GM12872 (cell line): ENCODE results near the gene COBL.

Experiments used
- TF ChIP-seq, protein P1 (sequence below): IDR thresholded peaks from 3 replicates; pipeline ENCODE4 v1.5.1; 2011; ENCODE audit warnings: low read depth, mild to moderate bottlenecking, low read length, moderate library complexity; ENCODE audit not compliant: insufficient read depth

COBL gene

DNA sequence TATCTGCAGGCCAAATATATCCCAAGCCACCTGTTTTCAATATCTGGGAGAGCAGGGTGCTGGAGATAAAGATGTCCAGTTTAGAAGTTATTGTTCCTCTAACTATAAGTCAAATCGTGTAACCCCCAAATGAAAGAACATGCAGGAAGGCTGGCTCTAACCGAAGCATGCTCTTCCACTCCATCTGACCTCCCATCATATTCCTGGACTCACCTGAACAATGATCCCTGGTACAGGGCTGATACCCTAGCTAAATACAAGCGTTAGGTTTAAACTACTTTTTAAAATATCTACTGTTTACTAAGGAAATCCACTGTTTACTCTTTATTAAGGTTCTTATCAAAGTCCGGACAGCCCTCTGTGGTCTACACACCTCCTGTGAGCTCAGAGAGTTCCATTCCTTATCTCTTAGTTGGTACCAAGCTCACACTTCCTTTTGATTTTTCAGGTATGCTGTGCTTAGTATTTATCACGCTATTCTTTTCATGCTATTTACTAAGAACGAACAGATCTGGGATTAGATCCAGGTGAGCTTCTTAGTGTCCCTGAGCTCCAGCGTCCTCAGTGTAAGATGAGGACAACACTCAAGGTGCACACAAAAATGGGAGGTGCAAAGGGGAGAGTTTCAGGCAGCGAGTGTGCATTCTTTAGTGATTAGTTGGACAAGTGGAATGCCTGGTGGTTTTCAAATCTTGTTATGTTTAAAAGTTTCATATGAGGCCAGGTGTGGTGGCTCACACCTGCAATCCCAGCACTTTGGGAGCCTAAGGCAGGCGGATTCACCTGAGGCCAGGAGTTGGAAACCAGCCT is 23.6 kb upstream of the COBL start:
- TF ChIP-seq, protein P1, sequence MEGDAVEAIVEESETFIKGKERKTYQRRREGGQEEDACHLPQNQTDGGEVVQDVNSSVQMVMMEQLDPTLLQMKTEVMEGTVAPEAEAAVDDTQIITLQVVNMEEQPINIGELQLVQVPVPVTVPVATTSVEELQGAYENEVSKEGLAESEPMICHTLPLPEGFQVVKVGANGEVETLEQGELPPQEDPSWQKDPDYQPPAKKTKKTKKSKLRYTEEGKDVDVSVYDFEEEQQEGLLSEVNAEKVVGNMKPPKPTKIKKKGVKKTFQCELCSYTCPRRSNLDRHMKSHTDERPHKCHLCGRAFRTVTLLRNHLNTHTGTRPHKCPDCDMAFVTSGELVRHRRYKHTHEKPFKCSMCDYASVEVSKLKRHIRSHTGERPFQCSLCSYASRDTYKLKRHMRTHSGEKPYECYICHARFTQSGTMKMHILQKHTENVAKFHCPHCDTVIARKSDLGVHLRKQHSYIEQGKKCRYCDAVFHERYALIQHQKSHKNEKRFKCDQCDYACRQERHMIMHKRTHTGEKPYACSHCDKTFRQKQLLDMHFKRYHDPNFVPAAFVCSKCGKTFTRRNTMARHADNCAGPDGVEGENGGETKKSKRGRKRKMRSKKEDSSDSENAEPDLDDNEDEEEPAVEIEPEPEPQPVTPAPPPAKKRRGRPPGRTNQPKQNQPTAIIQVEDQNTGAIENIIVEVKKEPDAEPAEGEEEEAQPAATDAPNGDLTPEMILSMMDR = no peak

GRCh38 chr7:51335057-51335456 is 18.4 kb upstream of the COBL start:
- TF ChIP-seq, protein P1 = no peak

DNA sequence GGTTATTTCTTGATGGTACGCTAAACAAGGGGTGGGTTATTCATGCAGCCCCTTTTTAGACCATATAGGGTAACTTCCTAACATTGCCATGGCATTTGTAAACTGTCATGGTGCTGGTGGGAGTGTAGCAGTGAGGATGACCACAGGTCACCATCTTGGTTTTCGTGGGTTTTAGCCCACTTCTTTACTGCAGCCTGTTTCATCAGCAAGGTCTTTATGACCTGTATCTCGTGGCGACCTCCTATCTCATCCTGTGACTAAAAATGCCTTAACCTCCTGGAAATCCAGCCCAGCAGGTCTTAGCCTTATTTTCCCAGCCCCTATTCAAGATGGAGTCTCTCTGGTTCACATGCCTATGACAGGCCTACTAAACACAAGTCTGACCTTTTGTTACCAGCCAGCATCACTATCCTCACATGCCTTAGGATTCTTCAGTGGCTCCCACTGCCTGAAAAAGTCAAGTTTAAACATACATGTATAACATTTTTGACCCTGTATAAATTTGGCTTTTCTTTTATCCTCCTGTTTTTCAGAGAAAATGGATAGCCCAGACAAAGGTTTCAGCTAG is 13.2 kb upstream of the COBL start:
- TF ChIP-seq, protein P1 = no peak

DNA sequence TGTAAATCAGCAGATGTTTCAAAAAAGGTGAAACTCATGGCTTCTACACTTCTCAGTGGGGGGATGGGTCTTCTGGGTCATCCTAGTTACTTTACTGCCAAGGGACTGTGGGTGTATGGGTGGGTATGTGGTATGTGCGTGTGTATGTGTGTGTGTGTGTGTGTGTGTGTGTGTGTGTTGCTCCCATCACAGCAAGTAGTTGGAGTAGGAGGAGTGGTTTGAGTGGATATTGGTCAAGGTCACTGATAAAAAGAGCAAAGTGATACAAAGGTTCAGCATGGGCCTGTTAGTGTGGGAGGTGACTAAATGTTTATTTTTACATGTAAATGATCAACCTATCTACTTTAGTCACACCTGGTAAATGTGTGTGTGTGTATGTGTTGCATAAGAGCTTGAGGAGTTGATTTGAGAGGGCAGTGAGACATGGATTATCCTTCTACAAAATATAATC is 11.8 kb upstream of the COBL start:
- TF ChIP-seq, protein P1 = no peak

DNA sequence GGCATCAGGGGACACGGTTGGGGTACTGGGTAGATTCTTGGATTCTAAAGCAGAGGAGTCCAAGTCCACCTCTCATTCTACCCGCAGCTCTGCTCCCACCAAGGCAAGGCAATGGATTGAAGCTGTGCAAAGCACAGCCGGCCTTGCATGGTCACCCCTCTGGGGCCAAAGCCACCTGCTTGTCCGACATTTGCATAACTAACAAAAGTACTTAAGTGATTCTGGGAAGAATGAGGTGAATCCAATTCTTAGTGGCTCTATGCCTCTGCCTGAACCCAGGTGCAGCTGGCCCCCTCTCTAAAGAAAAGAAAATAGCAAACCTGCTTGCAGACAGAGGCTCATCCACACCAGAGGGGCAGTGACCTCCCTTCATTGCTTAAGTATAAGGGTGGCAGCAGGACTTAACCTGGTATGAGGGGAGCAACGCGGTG is 10.7 kb upstream of the COBL start:
- TF ChIP-seq, protein P1 = no peak

DNA sequence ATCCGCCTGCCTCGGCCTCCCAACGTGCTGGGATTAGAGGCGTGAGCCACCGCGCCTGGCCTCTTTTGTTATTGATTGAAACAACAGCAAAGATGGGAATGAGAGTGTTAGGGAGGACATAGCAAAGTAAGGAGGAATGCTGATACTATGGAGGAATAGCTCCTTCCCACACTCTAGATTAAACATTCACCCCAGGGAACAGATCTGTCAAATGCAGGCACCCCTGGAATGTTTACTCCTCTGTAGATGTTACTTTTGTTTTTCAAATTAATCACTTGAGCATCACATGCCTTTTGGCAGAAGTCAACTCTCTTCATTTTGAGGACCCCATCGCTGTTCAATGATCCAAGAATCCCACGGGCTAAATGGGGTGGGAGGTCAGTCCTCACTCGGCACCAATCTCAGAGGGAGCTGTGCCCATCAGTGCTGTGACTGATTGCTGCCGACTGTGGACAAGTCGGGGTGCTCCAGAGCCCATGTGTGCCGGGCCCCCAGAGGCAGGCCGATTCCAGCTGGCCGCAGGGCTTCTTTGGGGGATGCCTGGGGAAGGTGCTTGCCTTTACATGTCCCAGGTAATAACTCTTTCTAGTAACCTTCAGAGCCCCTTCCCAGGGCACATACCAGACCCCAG is 10.2 kb upstream of the COBL start:
- TF ChIP-seq, protein P1 = no peak

DNA sequence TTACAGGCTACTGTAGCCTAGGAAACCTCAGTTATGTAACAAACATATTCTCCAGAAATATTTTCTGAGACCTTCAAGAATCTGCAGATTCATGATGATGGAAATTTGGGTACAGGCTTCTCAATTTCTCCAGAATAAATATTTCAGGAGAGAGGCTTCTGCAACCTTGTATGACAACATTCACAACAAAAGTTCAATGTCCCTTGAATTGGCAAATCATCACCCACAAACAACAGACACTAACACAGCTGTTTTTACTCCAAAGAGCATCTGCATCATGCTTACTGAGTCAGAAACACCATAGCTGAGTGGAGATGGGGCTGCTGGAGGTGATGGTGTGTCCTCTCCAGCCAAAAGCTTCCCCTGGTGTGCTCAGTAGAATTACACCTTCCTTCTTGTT is 9.3 kb upstream of the COBL start:
- TF ChIP-seq, protein P1 = no peak
